GM21390 (cell line): Measurements from ENCODE around the gene CAMK1G.

Experiments used
- ATAC-seq: cut with Tn5 transposase; IDR thresholded peaks from one replicate; pipeline ENCODE4 v1.9.1; 2021; ENCODE audit not compliant: unreplicated experiment

Gene CAMK1G

GRCh38 chr1:209659909-209660308 lies 76.4 kb downstream of the CAMK1G start:
- peak; percentile 90 for ATAC-seq

- no peak for ATAC-seq
These were observed 77.6 kb downstream of the CAMK1G start for GRCh38 chr1:209661071-209661470.

GRCh38 chr1:209662879-209663327 lies 79.4 kb downstream of the CAMK1G start:
- ATAC-seq = no peak
